Measurements from ENCODE around the gene SHISA8. TPM values are rescaled to one million over a fixed set of nuclear protein-coding genes. Genes with fewer than 3 reads are reported as not detected.

SHISA8 gene
- total RNA-seq, 1 experiment from 2014 or later, result 2.4 TPM

GRCh38 chr22:41917903-41918791, 3.3 kb upstream of the SHISA8 start:
- no peak for ATAC-seq
- no peaks in the 10 kb centered on the region for H3K36me3 Mint-ChIP-seq
- no peak for DNase-seq (ENCODE audit: low spot score)
- no peak overlapping the region for H3K27ac Mint-ChIP-seq
- H3K9me3 Mint-ChIP-seq, result no peaks in the 10 kb centered on the region
- H3K27me3 Mint-ChIP-seq (ENCODE audit: low read depth), result peaks cover 83% of the 10 kb centered on the region
- ChIA-PET CTCF (interaction anchor here (2.4 to 2.5 kb wide), 2 partner anchors 7 to 221 kb away, joined by 13 to 19 read pairs; partner anchors contain the start of gene TNFRSF13C), POLR2A (no interaction called here)
- peaks cover 26% of the 10 kb centered on the region for H3K4me1 Mint-ChIP-seq
- TF ChIP-seq, protein P1, sequence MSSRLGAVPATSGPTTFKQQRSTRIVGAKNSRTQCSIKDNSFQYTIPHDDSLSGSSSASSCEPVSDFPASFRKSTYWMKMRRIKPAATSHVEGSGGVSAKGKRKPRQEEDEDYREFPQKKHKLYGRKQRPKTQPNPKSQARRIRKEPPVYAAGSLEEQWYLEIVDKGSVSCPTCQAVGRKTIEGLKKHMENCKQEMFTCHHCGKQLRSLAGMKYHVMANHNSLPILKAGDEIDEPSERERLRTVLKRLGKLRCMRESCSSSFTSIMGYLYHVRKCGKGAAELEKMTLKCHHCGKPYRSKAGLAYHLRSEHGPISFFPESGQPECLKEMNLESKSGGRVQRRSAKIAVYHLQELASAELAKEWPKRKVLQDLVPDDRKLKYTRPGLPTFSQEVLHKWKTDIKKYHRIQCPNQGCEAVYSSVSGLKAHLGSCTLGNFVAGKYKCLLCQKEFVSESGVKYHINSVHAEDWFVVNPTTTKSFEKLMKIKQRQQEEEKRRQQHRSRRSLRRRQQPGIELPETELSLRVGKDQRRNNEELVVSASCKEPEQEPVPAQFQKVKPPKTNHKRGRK (CRISPR knock-in tag; IDR thresholded peaks at IDR 0.05; ENCODE audit: borderline replicate concordance), result no peak
- 0 out of 2 replicates have a peak, but pooled peaks have one; percentile 2 for TF ChIP-seq ZNF121 (CRISPR knock-in tag; IDR thresholded peaks at IDR 0.05)
- H3K4me3 Mint-ChIP-seq, result peak overlapping the region; percentile 33

DNA sequence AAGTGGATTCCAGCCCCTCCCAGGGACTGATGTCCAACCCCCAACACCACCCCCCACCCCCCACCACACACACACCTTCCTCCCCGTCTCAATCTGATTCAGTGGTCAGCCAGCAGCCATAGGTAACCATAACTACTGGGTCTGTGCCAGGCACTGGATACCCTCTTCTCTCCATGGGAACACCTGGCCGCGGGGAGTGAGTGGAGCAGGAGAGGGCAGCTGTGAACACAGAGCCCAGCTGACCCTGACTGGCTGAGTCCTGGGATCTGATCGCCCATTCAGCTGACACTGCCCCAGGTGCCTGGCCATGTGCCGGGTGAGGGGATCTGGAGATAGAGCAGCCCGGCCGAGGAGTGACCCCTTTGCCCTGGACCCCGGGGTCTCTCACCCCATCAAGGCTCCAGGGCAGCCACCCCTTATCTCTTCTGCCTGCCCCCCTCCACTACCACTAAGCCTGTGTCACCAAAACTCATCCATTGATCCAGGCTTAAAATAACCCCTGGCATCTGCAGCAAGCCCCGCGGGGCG, 2.6 kb upstream of the SHISA8 start:
- ATAC-seq (no peak), DNase-seq (ENCODE audit: low spot score) (no peak)
- no peak for TF ChIP-seq PREB (CRISPR knock-in tag; IDR thresholded peaks at IDR 0.05; ENCODE audit: borderline replicate concordance)
- no peak for TF ChIP-seq NFATC4 (CRISPR knock-in tag; IDR thresholded peaks at IDR 0.05)
- TF ChIP-seq FOXK1 (CRISPR knock-in tag; IDR thresholded peaks at IDR 0.05), result no peak
- no peak for TF ChIP-seq ETV6 (CRISPR knock-in tag; IDR thresholded peaks at IDR 0.05)
- no peak for TF ChIP-seq CREM (CRISPR knock-in tag; IDR thresholded peaks at IDR 0.05)
- TF ChIP-seq MYBL2 (CRISPR knock-in tag; IDR thresholded peaks at IDR 0.05), result no peak
- TF ChIP-seq, protein P2, sequence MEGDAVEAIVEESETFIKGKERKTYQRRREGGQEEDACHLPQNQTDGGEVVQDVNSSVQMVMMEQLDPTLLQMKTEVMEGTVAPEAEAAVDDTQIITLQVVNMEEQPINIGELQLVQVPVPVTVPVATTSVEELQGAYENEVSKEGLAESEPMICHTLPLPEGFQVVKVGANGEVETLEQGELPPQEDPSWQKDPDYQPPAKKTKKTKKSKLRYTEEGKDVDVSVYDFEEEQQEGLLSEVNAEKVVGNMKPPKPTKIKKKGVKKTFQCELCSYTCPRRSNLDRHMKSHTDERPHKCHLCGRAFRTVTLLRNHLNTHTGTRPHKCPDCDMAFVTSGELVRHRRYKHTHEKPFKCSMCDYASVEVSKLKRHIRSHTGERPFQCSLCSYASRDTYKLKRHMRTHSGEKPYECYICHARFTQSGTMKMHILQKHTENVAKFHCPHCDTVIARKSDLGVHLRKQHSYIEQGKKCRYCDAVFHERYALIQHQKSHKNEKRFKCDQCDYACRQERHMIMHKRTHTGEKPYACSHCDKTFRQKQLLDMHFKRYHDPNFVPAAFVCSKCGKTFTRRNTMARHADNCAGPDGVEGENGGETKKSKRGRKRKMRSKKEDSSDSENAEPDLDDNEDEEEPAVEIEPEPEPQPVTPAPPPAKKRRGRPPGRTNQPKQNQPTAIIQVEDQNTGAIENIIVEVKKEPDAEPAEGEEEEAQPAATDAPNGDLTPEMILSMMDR (IDR thresholded peaks at IDR 0.05), result no peak
- no peak for TF ChIP-seq SMAD4 (CRISPR knock-in tag; IDR thresholded peaks at IDR 0.05)
- TF ChIP-seq E2F1 (CRISPR knock-in tag; IDR thresholded peaks at IDR 0.05), result no peak
- TF ChIP-seq GRHL2 (CRISPR knock-in tag; IDR thresholded peaks at IDR 0.05; ENCODE audit: insufficient replicate concordance, severe bottlenecking), result no peak
- no peak overlapping the region for H3K27ac Mint-ChIP-seq
- H3K4me1 Mint-ChIP-seq, result peaks cover 28% of the 10 kb centered on the region
- ChIA-PET POLR2A (no interaction called here), CTCF (interaction anchor here (1.0 to 2.5 kb wide), 3 partner anchors 8 to 220 kb away, joined by 4 to 19 read pairs (median 13); partner anchors contain the start of gene TNFRSF13C)
- H3K27me3 Mint-ChIP-seq (ENCODE audit: low read depth), result peaks cover 84% of the 10 kb centered on the region
- no peak overlapping the region for H3K4me3 Mint-ChIP-seq
- no peaks in the 10 kb centered on the region for H3K36me3 Mint-ChIP-seq
- no peaks in the 10 kb centered on the region for H3K9me3 Mint-ChIP-seq

DNA sequence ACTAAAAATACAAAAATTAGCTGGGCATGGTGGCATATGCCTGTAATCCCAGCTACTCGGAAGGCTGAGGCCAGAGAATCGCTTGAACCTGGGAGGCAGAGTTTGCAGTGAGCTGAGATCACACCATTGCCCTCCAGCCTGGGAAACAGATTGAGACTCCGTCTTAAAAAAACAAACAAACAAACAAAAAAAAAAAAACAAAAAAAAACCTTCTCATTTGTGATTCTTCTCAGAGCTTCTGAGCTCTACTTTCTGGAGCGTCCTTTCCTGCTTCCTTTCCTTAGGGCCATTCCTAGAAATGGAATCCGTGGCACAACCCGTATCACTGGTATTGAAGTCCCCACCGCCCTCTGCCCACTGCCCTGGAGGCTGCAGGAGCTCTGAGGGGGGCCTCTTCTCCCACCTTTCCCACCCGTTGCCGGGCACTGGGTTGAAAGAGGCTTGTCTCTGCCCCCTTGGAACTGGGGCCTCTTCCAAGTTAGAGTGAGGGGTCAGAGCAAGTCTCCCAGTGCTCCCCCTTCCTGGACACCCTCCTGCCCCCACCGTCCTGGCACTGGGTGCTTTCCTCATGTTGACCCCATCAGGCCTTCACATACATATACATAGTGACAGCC, 2.0 kb upstream of the SHISA8 start:
- Mint-ChIP-seq H3K36me3 (no peaks in the 10 kb centered on the region), H3K4me1 (peaks cover 28% of the 10 kb centered on the region), H3K9me3 (no peaks in the 10 kb centered on the region), H3K27me3 (ENCODE audit: low read depth) (peaks cover 84% of the 10 kb centered on the region), H3K4me3 (no peak overlapping the region), H3K27ac (no peak overlapping the region)
- ATAC-seq, result no peak
- CTCF ChIA-PET, result interaction anchor here (0.6 to 2.5 kb wide), 4 partner anchors 9 to 220 kb away, joined by 4 to 19 read pairs (median 9); partner anchors contain the start of gene TNFRSF13C
- DNase-seq (ENCODE audit: low spot score), result no peak
- TF ChIP-seq, protein P3, sequence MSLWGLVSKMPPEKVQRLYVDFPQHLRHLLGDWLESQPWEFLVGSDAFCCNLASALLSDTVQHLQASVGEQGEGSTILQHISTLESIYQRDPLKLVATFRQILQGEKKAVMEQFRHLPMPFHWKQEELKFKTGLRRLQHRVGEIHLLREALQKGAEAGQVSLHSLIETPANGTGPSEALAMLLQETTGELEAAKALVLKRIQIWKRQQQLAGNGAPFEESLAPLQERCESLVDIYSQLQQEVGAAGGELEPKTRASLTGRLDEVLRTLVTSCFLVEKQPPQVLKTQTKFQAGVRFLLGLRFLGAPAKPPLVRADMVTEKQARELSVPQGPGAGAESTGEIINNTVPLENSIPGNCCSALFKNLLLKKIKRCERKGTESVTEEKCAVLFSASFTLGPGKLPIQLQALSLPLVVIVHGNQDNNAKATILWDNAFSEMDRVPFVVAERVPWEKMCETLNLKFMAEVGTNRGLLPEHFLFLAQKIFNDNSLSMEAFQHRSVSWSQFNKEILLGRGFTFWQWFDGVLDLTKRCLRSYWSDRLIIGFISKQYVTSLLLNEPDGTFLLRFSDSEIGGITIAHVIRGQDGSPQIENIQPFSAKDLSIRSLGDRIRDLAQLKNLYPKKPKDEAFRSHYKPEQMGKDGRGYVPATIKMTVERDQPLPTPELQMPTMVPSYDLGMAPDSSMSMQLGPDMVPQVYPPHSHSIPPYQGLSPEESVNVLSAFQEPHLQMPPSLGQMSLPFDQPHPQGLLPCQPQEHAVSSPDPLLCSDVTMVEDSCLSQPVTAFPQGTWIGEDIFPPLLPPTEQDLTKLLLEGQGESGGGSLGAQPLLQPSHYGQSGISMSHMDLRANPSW (CRISPR knock-in tag; conservative IDR thresholded peaks at IDR 0.05; ENCODE audit: low read depth), result no peak
- TF ChIP-seq SOX15 (CRISPR knock-in tag; IDR thresholded peaks at IDR 0.05), result no peak
- no peak for TF ChIP-seq TP53 (CRISPR knock-in tag; IDR thresholded peaks at IDR 0.05)
- TF ChIP-seq ETV6 (CRISPR knock-in tag; IDR thresholded peaks at IDR 0.05), result no peak
- no peak for TF ChIP-seq TCF7 (CRISPR knock-in tag; IDR thresholded peaks at IDR 0.05; ENCODE audit: low read depth)
- no peak for TF ChIP-seq ATF1 (CRISPR knock-in tag; IDR thresholded peaks at IDR 0.05)
- POLR2A ChIA-PET, result no interaction called here

All from WTC11 (cell line).